HG02840 (cell line): Measurements from ENCODE around the gene ZNF727.
"Not testable (repeated sequence)": the region's sequence is repeated elsewhere in the genome, so short reads cannot be mapped to it uniquely, and the experiment has no call there.

Source experiments
- ATAC-seq: cut with Tn5 transposase; IDR thresholded peaks from one replicate; pipeline ENCODE4 v1.9.1; 2021; ENCODE audit warnings: mild to moderate bottlenecking, moderate library complexity, moderate number of reproducible peaks; ENCODE audit not compliant: unreplicated experiment, low FRiP score

Gene ZNF727

GRCh38 chr7:64045301-64046040 lies at the start of gene ZNF727:
ZNF727 (plus strand) TSS chr7:64045434; CDS start chr7:64045622, 188 bp downstream.
- ATAC-seq, result no peak

- no peak for ATAC-seq
Observed at GRCh38 chr7:63998549-63998948, 46.7 kb upstream of the ZNF727 start, which contains the start of gene ZNF722. ZNF722 (plus strand) TSS chr7:63998849; CDS start chr7:63998962, 113 bp downstream.

- not testable (repeated sequence) for ATAC-seq
Observed at GRCh38 chr7:64015496-64015895, 29.7 kb upstream of the ZNF727 start.

GRCh38 chr7:64035388-64035787 lies 9.8 kb upstream of the ZNF727 start:
- no peak for ATAC-seq

- no peak for ATAC-seq
Observed at GRCh38 chr7:64037095-64037494, 8.1 kb upstream of the ZNF727 start.

- ATAC-seq, result no peak
Observed at GRCh38 chr7:64046041-64046389, 781 bp downstream of the ZNF727 start.

- ATAC-seq, result not testable (repeated sequence)
Observed at GRCh38 chr7:64077837-64078698, 32.8 kb downstream of the ZNF727 start.

GRCh38 chr7:64078699-64078994 lies 33.4 kb downstream of the ZNF727 start:
- no peak for ATAC-seq

- no peak for ATAC-seq
Observed at GRCh38 chr7:64087501-64087900, 42.3 kb downstream of the ZNF727 start.

GRCh38 chr7:64088863-64089262 lies 43.6 kb downstream of the ZNF727 start:
- ATAC-seq, result not testable (repeated sequence)
